ENCODE measurements around the gene CYLD. TPM values are rescaled to one million over a fixed set of nuclear protein-coding genes. Genes with fewer than 3 reads are reported as not detected.

The CYLD gene
- total and polyA plus RNA-seq, 2 donors (not counting 3 experiments of a cell fraction or from before 2014, with no cell fraction given) = 7.4 to 21.5 TPM

GRCh38 chr16:50741225-50741780 lies 583 bp upstream of the CYLD start:
- H3K9ac ChIP-seq (replicated peaks; ENCODE audit: extremely low read depth, insufficient read depth, low read length) = peak overlapping the region; percentile 43
- H3K27ac ChIP-seq (ENCODE audit: insufficient read depth, low read depth, low read length) = peak overlapping the region; percentile 35
- ChIA-PET POLR2A (interaction anchor here (0.7 to 0.9 kb wide), 2 partner anchors 65 to 675 kb away, joined by 3 read pairs; partner anchors contain the start of gene HEATR3), CTCF (interaction anchor here (0.8 to 2.1 kb wide), 3 partner anchors 9 to 76 kb away, joined by 3 to 24 read pairs (median 15); no protein-coding TSS in a partner anchor)
- FAIRE-seq (no peak), DNase-seq (ENCODE audit: low read depth, low spot score) (no peak)
- H4K20me1 ChIP-seq (replicated peaks; ENCODE audit: control insufficient read depth, extremely low read depth, insufficient read depth, low read length) = no peaks in the 10 kb centered on the region
- H2AFZ ChIP-seq (ENCODE audit: low read depth, low read length) = peak overlapping the region; percentile 100
- dilution Hi-C loops (cut with MboI; ENCODE audit: extremely low pct_ligation_motif_present, low sequenced_read_pairs) (no loop called here), intact Hi-C loops (cut with micrococcal nuclease) (loop anchor here (2.0 to 10.0 kb wide), 4 partner anchors 194 to 587 kb away; partner anchors contain the start of genes NKD1 and TENT4B)
- no peaks in the 10 kb centered on the region for H3K9me3 ChIP-seq (replicated peaks; ENCODE audit: control insufficient read depth, insufficient read depth, low read length)
- no peaks in the 10 kb centered on the region for H3K9me1 ChIP-seq (replicated peaks; ENCODE audit: control insufficient read depth, extremely low read depth, insufficient read depth, low read length)
- TF ChIP-seq MAX (IDR thresholded peaks at IDR 0.05; ENCODE audit: insufficient read depth, insufficient read length) (no peak), CTCF (IDR thresholded peaks at IDR 0.05; ENCODE audit: extremely low read depth in 1 of 2, insufficient read depth in 1 of 2, low read depth in 1 of 2, low read length in 2 of 2) (no peak), GATA2 (IDR thresholded peaks at IDR 0.05; ENCODE audit: insufficient read depth, insufficient read length, low read depth, low read length) (no peak), JUN (IDR thresholded peaks at IDR 0.05; ENCODE audit: borderline replicate concordance, insufficient read depth, insufficient read length, low read depth) (no peak), EZH2 (IDR thresholded peaks at IDR 0.05; ENCODE audit: borderline replicate concordance, low read depth, low read length, severe bottlenecking) (no peak), POLR2A (IDR thresholded peaks at IDR 0.05; ENCODE audit: low read depth, low read length) (no peak), FOS (IDR thresholded peaks at IDR 0.05; ENCODE audit: borderline replicate concordance, insufficient read depth, low read length) (no peak), MYC (IDR thresholded peaks at IDR 0.05; ENCODE audit: low read depth, low read length) (no peak), POLR2AphosphoS5 (IDR thresholded peaks at IDR 0.05; ENCODE audit: insufficient read depth, low read depth, low read length) (no peak)
- no TSS peak for BruUV-seq (replicated peaks)
- H3K36me3 ChIP-seq (ENCODE audit: control insufficient read depth in 2 of 2, extremely low read depth in 1 of 2, insufficient read depth in 2 of 2, low read length in 2 of 2) = no peaks in the 10 kb centered on the region
- H3K4me3 ChIP-seq (replicated peaks in 1 of 3; ENCODE audit: insufficient read depth in 1 of 3, low read depth in 1 of 3, low read length in 3 of 3) = peak overlapping the region; percentile 7 to 76 (median 48)
- H3K79me2 ChIP-seq (ENCODE audit: control insufficient read depth, insufficient read depth, low read length) = no peaks in the 10 kb centered on the region
- H3K27me3 ChIP-seq (ENCODE audit: control insufficient read depth in 2 of 2, insufficient read depth in 2 of 2, low read length in 2 of 2) = peaks cover 2 to 3% of the 10 kb centered on the region in 2 experiments
- H3K4me1 ChIP-seq (ENCODE audit: control insufficient read depth, extremely low read depth, insufficient read depth, low read length) = peaks cover 11% of the 10 kb centered on the region
- peak overlapping the region; percentile 95 for H3K4me2 ChIP-seq (ENCODE audit: insufficient read depth, low read length)

Data from endothelial cell of umbilical vein (primary cell).